ENCODE data around the gene CCNJ. TPM values are rescaled to one million over a fixed set of nuclear protein-coding genes. Genes with fewer than 3 reads are reported as not detected.

Gene CCNJ
- total and polyA plus RNA-seq, 2 of the 13 experiments (the other 11 are each of a cell fraction or from before 2014, with no cell fraction given), result 14.1 to 21.5 TPM

GRCh38 chr10:96093948-96094347 is 50.6 kb downstream of the CCNJ start (continued):
- TF ChIP-seq KIAA2018 (CRISPR knock-in tag; IDR thresholded peaks at IDR 0.05; ENCODE audit: borderline replicate concordance) (no peak), ZNF710 (CRISPR knock-in tag; IDR thresholded peaks at IDR 0.05; ENCODE audit: borderline replicate concordance) (no peak), XRCC5 (optimal IDR thresholded peaks at IDR 0.05; ENCODE audit: low read length) (no peak), PAF1 (CRISPR knock-in tag; IDR thresholded peaks at IDR 0.05) (no peak), SMAD3 (CRISPR knock-in tag; IDR thresholded peaks at IDR 0.05) (no peak), SOX5 (CRISPR knock-in tag; IDR thresholded peaks at IDR 0.05; ENCODE audit: borderline replicate concordance) (peak; percentile 27; the same call in 1 of the 2 replicates)
- TF ChIP-seq, protein P1, sequence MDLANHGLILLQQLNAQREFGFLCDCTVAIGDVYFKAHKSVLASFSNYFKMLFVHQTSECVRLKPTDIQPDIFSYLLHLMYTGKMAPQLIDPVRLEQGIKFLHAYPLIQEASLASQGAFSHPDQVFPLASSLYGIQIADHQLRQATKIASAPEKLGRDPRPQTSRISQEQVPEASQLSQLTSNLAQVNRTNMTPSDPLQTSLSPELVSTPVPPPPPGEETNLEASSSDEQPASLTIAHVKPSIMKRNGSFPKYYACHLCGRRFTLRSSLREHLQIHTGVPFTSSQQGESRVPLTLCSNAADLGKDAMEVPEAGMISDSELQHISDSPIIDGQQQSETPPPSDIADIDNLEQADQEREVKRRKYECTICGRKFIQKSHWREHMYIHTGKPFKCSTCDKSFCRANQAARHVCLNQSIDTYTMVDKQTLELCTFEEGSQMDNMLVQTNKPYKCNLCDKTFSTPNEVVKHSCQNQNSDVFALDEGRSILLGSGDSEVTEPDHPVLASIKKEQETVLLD (CRISPR knock-in tag; IDR thresholded peaks at IDR 0.05; ENCODE audit: low read depth), result no peak
- TF ChIP-seq, protein P2, sequence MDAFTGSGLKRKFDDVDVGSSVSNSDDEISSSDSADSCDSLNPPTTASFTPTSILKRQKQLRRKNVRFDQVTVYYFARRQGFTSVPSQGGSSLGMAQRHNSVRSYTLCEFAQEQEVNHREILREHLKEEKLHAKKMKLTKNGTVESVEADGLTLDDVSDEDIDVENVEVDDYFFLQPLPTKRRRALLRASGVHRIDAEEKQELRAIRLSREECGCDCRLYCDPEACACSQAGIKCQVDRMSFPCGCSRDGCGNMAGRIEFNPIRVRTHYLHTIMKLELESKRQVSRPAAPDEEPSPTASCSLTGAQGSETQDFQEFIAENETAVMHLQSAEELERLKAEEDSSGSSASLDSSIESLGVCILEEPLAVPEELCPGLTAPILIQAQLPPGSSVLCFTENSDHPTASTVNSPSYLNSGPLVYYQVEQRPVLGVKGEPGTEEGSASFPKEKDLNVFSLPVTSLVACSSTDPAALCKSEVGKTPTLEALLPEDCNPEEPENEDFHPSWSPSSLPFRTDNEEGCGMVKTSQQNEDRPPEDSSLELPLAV (CRISPR knock-in tag; conservative IDR thresholded peaks at IDR 0.05; ENCODE audit: low read depth), result no peak
- TF ChIP-seq, protein P3, sequence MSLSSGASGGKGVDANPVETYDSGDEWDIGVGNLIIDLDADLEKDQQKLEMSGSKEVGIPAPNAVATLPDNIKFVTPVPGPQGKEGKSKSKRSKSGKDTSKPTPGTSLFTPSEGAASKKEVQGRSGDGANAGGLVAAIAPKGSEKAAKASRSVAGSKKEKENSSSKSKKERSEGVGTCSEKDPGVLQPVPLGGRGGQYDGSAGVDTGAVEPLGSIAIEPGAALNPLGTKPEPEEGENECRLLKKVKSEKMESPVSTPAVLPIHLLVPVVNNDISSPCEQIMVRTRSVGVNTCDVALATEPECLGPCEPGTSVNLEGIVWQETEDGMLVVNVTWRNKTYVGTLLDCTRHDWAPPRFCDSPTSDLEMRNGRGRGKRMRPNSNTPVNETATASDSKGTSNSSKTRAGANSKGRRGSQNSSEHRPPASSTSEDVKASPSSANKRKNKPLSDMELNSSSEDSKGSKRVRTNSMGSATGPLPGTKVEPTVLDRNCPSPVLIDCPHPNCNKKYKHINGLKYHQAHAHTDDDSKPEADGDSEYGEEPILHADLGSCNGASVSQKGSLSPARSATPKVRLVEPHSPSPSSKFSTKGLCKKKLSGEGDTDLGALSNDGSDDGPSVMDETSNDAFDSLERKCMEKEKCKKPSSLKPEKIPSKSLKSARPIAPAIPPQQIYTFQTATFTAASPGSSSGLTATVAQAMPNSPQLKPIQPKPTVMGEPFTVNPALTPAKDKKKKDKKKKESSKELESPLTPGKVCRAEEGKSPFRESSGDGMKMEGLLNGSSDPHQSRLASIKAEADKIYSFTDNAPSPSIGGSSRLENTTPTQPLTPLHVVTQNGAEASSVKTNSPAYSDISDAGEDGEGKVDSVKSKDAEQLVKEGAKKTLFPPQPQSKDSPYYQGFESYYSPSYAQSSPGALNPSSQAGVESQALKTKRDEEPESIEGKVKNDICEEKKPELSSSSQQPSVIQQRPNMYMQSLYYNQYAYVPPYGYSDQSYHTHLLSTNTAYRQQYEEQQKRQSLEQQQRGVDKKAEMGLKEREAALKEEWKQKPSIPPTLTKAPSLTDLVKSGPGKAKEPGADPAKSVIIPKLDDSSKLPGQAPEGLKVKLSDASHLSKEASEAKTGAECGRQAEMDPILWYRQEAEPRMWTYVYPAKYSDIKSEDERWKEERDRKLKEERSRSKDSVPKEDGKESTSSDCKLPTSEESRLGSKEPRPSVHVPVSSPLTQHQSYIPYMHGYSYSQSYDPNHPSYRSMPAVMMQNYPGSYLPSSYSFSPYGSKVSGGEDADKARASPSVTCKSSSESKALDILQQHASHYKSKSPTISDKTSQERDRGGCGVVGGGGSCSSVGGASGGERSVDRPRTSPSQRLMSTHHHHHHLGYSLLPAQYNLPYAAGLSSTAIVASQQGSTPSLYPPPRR (CRISPR knock-in tag; IDR thresholded peaks at IDR 0.05; ENCODE audit: borderline replicate concordance), result no peak
- TF ChIP-seq, protein P4, sequence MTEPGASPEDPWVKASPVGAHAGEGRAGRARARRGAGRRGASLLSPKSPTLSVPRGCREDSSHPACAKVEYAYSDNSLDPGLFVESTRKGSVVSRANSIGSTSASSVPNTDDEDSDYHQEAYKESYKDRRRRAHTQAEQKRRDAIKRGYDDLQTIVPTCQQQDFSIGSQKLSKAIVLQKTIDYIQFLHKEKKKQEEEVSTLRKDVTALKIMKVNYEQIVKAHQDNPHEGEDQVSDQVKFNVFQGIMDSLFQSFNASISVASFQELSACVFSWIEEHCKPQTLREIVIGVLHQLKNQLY (CRISPR knock-in tag; IDR thresholded peaks at IDR 0.05), result no peak

Measured in HepG2 (cell line).